ENCODE measurements around the gene DNASE1L2. TPM values are rescaled to one million over a fixed set of nuclear protein-coding genes. Genes with fewer than 3 reads are reported as not detected.
A peak's percentile ranks its signal among the peaks of the same experiment; 100 is the strongest.

DNASE1L2 gene
- total and polyA plus RNA-seq, 10 of the 15 experiments (the other 5 are each of a cell fraction or from before 2014, with no cell fraction given), result 0.06 to 1.5 (median 0.29) TPM

DNA sequence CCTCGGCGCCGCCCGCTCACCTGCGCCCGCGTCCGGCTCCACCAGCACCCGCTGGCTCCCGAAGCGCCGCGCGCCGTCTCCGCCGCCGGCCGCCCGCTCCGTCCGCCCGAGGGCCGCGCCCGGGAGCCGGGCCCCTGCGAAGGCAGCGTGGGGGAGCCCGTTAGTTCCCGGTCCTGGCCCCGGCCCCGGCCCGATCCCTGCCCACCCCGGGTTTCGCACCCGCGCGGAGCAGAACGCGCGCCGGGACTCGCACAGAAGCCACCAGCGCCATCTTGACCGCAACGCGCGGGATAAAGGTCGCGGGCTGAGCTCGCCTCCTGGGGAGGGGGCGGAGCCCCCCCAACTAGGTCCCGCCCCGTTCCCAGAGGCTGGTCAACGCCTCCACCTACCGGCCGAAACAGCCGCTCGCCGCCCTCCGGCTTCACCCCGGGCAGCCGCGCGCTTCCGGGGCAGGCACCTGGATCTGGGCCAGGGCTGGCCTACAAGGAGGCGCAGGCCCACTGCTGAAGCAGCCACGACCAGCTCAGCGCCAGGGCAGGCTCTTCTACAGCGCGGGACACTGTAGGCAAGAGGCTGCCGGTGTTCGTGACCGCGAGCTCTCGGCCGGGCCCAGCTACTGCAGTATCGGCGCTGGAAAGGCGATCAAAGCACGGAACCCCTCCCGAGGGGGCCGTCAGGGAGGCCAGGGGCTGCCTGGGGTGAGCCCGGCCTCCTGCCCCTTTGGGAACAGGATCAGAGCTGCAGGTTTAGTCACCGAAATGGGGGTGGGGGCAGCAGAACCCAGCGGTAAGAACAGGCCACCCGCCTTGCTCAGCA lies 15.3 kb downstream of the DNASE1L2 start, which contains the start of gene ECI1 (continued):
- TF ChIP-seq, protein P1, sequence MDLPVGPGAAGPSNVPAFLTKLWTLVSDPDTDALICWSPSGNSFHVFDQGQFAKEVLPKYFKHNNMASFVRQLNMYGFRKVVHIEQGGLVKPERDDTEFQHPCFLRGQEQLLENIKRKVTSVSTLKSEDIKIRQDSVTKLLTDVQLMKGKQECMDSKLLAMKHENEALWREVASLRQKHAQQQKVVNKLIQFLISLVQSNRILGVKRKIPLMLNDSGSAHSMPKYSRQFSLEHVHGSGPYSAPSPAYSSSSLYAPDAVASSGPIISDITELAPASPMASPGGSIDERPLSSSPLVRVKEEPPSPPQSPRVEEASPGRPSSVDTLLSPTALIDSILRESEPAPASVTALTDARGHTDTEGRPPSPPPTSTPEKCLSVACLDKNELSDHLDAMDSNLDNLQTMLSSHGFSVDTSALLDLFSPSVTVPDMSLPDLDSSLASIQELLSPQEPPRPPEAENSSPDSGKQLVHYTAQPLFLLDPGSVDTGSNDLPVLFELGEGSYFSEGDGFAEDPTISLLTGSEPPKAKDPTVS (IDR thresholded peaks at IDR 0.05; ENCODE audit: low read depth, low read length), result no peak
- TF ChIP-seq SRF (IDR thresholded peaks at IDR 0.05; ENCODE audit: low read depth in 2 of 2, low read length in 2 of 2) (no peak), POU2F2 (IDR thresholded peaks at IDR 0.05; ENCODE audit: borderline replicate concordance, low read depth, low read length) (peak; percentile 46; the same call in 1 of the 3 replicates), GATAD2B (conservative IDR thresholded peaks at IDR 0.05; ENCODE audit: low read depth) (peak; percentile 91), POLR2AphosphoS2 (IDR thresholded peaks at IDR 0.05; ENCODE audit: low read depth, low read length) (peak; percentile 36; the same call in 1 of the 2 replicates), MTA2 (IDR thresholded peaks at IDR 0.05; ENCODE audit: low read depth) (no peak), SIX5 (IDR thresholded peaks at IDR 0.05; ENCODE audit: low read depth, low read length, severe bottlenecking) (no peak), ZNF274 (IDR thresholded peaks at IDR 0.05; ENCODE audit: insufficient read depth, insufficient read length) (no peak), NFYA (IDR thresholded peaks at IDR 0.05; ENCODE audit: borderline replicate concordance, low read depth, low read length) (no peak), HDGF (IDR thresholded peaks at IDR 0.05) (peak; percentile 98), RB1 (IDR thresholded peaks at IDR 0.05; ENCODE audit: borderline replicate concordance) (peak; percentile 89), DPF2 (IDR thresholded peaks at IDR 0.05) (peak; percentile 79; the same call in 1 of the 2 replicates), PML (IDR thresholded peaks at IDR 0.05; ENCODE audit: low read length) (no peak), EED (IDR thresholded peaks at IDR 0.05; ENCODE audit: low read depth) (no peak), GABPA (IDR thresholded peaks at IDR 0.05; ENCODE audit: low read depth) (no peak), RELA (IDR thresholded peaks at IDR 0.05; ENCODE audit: borderline replicate concordance, partially characterized antibody) (peak; percentile 43), BMI1 (IDR thresholded peaks at IDR 0.05; ENCODE audit: borderline replicate concordance) (no peak), MEF2B (IDR thresholded peaks at IDR 0.05; ENCODE audit: partially characterized antibody, poor library complexity, severe bottlenecking) (no peak), SPI1 (IDR thresholded peaks at IDR 0.05; ENCODE audit: borderline replicate concordance, insufficient read depth, low read depth, low read length) (no peak), WRNIP1 (IDR thresholded peaks at IDR 0.05; ENCODE audit: borderline replicate concordance, low read depth, low read length) (no peak)
- TF ChIP-seq, protein P2, sequence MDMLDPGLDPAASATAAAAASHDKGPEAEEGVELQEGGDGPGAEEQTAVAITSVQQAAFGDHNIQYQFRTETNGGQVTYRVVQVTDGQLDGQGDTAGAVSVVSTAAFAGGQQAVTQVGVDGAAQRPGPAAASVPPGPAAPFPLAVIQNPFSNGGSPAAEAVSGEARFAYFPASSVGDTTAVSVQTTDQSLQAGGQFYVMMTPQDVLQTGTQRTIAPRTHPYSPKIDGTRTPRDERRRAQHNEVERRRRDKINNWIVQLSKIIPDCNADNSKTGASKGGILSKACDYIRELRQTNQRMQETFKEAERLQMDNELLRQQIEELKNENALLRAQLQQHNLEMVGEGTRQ (IDR thresholded peaks at IDR 0.05; ENCODE audit: borderline replicate concordance, low read depth, low read length), result no peak
- TF ChIP-seq, protein P3, sequence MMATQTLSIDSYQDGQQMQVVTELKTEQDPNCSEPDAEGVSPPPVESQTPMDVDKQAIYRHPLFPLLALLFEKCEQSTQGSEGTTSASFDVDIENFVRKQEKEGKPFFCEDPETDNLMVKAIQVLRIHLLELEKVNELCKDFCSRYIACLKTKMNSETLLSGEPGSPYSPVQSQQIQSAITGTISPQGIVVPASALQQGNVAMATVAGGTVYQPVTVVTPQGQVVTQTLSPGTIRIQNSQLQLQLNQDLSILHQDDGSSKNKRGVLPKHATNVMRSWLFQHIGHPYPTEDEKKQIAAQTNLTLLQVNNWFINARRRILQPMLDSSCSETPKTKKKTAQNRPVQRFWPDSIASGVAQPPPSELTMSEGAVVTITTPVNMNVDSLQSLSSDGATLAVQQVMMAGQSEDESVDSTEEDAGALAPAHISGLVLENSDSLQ (IDR thresholded peaks at IDR 0.05), result no peak
- TF ChIP-seq, protein P4, sequence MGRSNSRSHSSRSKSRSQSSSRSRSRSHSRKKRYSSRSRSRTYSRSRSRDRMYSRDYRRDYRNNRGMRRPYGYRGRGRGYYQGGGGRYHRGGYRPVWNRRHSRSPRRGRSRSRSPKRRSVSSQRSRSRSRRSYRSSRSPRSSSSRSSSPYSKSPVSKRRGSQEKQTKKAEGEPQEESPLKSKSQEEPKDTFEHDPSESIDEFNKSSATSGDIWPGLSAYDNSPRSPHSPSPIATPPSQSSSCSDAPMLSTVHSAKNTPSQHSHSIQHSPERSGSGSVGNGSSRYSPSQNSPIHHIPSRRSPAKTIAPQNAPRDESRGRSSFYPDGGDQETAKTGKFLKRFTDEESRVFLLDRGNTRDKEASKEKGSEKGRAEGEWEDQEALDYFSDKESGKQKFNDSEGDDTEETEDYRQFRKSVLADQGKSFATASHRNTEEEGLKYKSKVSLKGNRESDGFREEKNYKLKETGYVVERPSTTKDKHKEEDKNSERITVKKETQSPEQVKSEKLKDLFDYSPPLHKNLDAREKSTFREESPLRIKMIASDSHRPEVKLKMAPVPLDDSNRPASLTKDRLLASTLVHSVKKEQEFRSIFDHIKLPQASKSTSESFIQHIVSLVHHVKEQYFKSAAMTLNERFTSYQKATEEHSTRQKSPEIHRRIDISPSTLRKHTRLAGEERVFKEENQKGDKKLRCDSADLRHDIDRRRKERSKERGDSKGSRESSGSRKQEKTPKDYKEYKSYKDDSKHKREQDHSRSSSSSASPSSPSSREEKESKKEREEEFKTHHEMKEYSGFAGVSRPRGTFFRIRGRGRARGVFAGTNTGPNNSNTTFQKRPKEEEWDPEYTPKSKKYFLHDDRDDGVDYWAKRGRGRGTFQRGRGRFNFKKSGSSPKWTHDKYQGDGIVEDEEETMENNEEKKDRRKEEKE (IDR thresholded peaks at IDR 0.05), result no peak
- TF ChIP-seq, protein P5, sequence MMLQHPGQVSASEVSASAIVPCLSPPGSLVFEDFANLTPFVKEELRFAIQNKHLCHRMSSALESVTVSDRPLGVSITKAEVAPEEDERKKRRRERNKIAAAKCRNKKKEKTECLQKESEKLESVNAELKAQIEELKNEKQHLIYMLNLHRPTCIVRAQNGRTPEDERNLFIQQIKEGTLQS (IDR thresholded peaks at IDR 0.05; ENCODE audit: borderline replicate concordance, extremely low read depth, low read depth, low read length), result no peak

Data from GM12878 (cell line).